ENCODE results near the gene LEF1. TPM values are rescaled to one million over a fixed set of nuclear protein-coding genes. Genes with fewer than 3 reads are reported as not detected.

Gene LEF1
- total and polyA plus RNA-seq, 2 of the 8 experiments (the other 6 are each of a cell fraction or from before 2014, with no cell fraction given): 2.6 to 5.2 TPM

DNA sequence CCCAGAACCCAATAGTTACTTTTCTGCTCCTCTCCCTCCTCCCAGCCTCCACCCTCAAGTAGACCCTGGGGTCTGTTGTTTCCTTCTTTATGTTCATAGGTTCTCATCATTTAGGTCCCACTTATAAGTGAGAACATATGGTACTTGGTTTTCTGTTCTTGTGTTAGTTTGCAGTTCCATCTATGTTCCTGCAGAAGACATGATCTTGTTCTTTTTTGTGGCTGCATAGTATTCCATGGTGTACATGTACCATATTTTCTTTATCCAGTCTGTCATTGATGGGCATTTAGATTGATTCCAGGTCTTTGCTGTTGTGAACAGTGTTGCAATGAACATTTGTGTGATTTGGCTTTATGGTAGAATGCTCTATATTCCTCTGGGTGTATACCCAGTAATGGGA, 47.8 kb upstream of the LEF1 start:
- Histone ChIP-seq H3K23ac (ENCODE audit: insufficient read length) (no peak overlapping the region), H2BK120ac (replicated peaks; ENCODE audit: low read depth, low read length) (no peak overlapping the region), H4K5ac (ENCODE audit: insufficient read length, low read depth, low read length) (no peak overlapping the region), H3K4ac (replicated peaks; ENCODE audit: insufficient read length, low read depth, low read length) (no peak overlapping the region), H3K79me1 (ENCODE audit: low read depth, low read length) (no peaks in the 10 kb centered on the region), H2BK12ac (ENCODE audit: low read depth, low read length) (no peak overlapping the region), H3K14ac (ENCODE audit: insufficient read length) (no peak overlapping the region), H2AFZ (ENCODE audit: low read length) (no peak overlapping the region), H2BK15ac (ENCODE audit: low read length) (no peak overlapping the region), H3K4me3 (ENCODE audit: extremely low read depth in 1 of 4, insufficient read depth in 2 of 4, low read depth in 3 of 4, low read length in 4 of 4) (no peak overlapping the region), H3K4me1 (replicated peaks in 1 of 4; ENCODE audit: control insufficient read depth in 3 of 4, insufficient read depth in 4 of 4, low read length in 3 of 4) (no peaks in the 10 kb centered on the region), H3K9ac (replicated peaks in 1 of 4; ENCODE audit: extremely low read depth in 1 of 4, low read depth in 3 of 4, low read length in 3 of 4) (no peak overlapping the region), H3K79me2 (ENCODE audit: control insufficient read depth in 1 of 2, insufficient read depth in 2 of 2, low read length in 2 of 2) (no peaks in the 10 kb centered on the region), H3K23me2 (ENCODE audit: low read depth, low read length) (no peaks in the 10 kb centered on the region), H3K4me2 (ENCODE audit: insufficient read depth in 1 of 2, low read depth in 2 of 2, low read length in 2 of 2) (no peak overlapping the region), H3K56ac (replicated peaks; ENCODE audit: insufficient read length, low read depth, low read length) (no peak overlapping the region), H4K8ac (ENCODE audit: extremely low read depth, insufficient read depth, low read length) (no peak overlapping the region), H4K91ac (replicated peaks; ENCODE audit: insufficient read length, low read length) (no peak overlapping the region), H3K27ac (ENCODE audit: low read depth, low read length) (no peak overlapping the region), H3K18ac (ENCODE audit: extremely low read depth, low read length) (no peak overlapping the region), H3K36me3 (ENCODE audit: control insufficient read depth in 2 of 4, insufficient read depth in 4 of 4, low read length in 3 of 4) (no peaks in the 10 kb centered on the region), H4K20me1 (replicated peaks in 1 of 2; ENCODE audit: control insufficient read depth in 1 of 2, insufficient read depth in 2 of 2, low read length in 2 of 2) (no peaks in the 10 kb centered on the region), H2AK5ac (ENCODE audit: low read depth, low read length) (no peak overlapping the region), H3K9me3 (ENCODE audit: insufficient read depth in 2 of 2, low read depth in 1 of 2, low read length in 1 of 2) (no peaks in the 10 kb centered on the region), H3K27me3 (replicated peaks in 1 of 4; ENCODE audit: control insufficient read depth in 3 of 4, extremely low read depth in 1 of 4, insufficient read depth in 3 of 4, low read length in 3 of 4) (no peaks in the 10 kb centered on the region), H2BK5ac (ENCODE audit: low read depth, low read length) (no peak overlapping the region), H2BK20ac (ENCODE audit: low read length) (no peak overlapping the region)
- DNase-seq (ENCODE audit: low read depth in 1 of 2, low spot score in 2 of 2) (no peak), FAIRE-seq (no peak)
- ChIA-PET CTCF (ENCODE audit: partially characterized antibody) (no interaction called here), POLR2A (ENCODE audit: partially characterized antibody) (no interaction called here)
- no peak for TF ChIP-seq CEBPB (IDR thresholded peaks at IDR 0.05; ENCODE audit: low read depth, low read length)
- TF ChIP-seq, protein P1, sequence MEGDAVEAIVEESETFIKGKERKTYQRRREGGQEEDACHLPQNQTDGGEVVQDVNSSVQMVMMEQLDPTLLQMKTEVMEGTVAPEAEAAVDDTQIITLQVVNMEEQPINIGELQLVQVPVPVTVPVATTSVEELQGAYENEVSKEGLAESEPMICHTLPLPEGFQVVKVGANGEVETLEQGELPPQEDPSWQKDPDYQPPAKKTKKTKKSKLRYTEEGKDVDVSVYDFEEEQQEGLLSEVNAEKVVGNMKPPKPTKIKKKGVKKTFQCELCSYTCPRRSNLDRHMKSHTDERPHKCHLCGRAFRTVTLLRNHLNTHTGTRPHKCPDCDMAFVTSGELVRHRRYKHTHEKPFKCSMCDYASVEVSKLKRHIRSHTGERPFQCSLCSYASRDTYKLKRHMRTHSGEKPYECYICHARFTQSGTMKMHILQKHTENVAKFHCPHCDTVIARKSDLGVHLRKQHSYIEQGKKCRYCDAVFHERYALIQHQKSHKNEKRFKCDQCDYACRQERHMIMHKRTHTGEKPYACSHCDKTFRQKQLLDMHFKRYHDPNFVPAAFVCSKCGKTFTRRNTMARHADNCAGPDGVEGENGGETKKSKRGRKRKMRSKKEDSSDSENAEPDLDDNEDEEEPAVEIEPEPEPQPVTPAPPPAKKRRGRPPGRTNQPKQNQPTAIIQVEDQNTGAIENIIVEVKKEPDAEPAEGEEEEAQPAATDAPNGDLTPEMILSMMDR (IDR thresholded peaks at IDR 0.05; ENCODE audit: control extremely low read depth in 1 of 3, insufficient read depth in 1 of 3, low read depth in 1 of 3, low read length in 3 of 3): no peak
- no peak for TF ChIP-seq SP1 (IDR thresholded peaks at IDR 0.05; ENCODE audit: low read depth, low read length)
- TF ChIP-seq EZH2 (IDR thresholded peaks at IDR 0.05; ENCODE audit: low read depth, low read length, severe bottlenecking): no peak
- TF ChIP-seq BCL11A (IDR thresholded peaks at IDR 0.05; ENCODE audit: low read depth in 2 of 2, low read length in 2 of 2): no peak
- TF ChIP-seq HDAC2 (IDR thresholded peaks at IDR 0.05; ENCODE audit: borderline replicate concordance in 1 of 2, low read depth in 2 of 2, low read length in 2 of 2): no peak
- TF ChIP-seq ASH2L (IDR thresholded peaks at IDR 0.05; ENCODE audit: low read length): no peak
- TF ChIP-seq SUZ12 (IDR thresholded peaks at IDR 0.05; ENCODE audit: low read length): no peak

Data from H1 (cell line).